ENCODE measurements around the gene VWA5B1.

DNA sequence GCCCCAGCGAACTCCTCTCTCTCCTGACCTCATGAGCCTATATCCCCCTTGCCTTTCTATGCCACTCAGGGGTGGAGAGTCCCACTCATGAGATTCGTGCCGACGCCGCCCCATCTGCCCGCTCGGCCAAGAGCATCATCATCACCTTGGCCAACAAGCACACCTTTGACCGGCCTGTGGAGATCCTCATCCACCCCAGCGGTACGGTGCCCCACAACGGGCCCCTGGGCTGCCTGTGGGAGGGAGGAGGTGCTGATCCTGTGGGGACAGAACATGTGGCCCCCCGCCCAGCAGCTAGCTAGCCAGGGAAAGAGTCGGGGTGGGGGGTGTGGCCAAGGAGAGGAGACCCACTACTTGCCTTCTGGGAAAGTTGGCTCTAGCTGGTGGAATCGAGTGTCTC is 27.8 kb downstream of the VWA5B1 start:
- TF ChIP-seq, protein P1, sequence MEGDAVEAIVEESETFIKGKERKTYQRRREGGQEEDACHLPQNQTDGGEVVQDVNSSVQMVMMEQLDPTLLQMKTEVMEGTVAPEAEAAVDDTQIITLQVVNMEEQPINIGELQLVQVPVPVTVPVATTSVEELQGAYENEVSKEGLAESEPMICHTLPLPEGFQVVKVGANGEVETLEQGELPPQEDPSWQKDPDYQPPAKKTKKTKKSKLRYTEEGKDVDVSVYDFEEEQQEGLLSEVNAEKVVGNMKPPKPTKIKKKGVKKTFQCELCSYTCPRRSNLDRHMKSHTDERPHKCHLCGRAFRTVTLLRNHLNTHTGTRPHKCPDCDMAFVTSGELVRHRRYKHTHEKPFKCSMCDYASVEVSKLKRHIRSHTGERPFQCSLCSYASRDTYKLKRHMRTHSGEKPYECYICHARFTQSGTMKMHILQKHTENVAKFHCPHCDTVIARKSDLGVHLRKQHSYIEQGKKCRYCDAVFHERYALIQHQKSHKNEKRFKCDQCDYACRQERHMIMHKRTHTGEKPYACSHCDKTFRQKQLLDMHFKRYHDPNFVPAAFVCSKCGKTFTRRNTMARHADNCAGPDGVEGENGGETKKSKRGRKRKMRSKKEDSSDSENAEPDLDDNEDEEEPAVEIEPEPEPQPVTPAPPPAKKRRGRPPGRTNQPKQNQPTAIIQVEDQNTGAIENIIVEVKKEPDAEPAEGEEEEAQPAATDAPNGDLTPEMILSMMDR (IDR thresholded peaks at IDR 0.05): no peak
- TF ChIP-seq POLR2A (IDR thresholded peaks at IDR 0.05): no peak
